Stimulated activated CD8-positive, alpha-beta memory T cell treated with anti-CD3 and anti-CD28 coated beads, Interleukin-12 subunit alpha, Interleukin-12 subunit beta, amount 100 ng/mL, for 24 hours (primary cell): Measurements from ENCODE around the gene GABRB2.
"Not testable (repeated sequence)": the region's sequence is repeated elsewhere in the genome, so short reads cannot be mapped to it uniquely, and the experiment has no call there.

ENCODE experiments used
- DNase-seq: peaks from one replicate; pipeline ENCODE4 v3.0.0-alpha.2; 2020; ENCODE audit errors: extremely low read depth

Gene GABRB2

DNA sequence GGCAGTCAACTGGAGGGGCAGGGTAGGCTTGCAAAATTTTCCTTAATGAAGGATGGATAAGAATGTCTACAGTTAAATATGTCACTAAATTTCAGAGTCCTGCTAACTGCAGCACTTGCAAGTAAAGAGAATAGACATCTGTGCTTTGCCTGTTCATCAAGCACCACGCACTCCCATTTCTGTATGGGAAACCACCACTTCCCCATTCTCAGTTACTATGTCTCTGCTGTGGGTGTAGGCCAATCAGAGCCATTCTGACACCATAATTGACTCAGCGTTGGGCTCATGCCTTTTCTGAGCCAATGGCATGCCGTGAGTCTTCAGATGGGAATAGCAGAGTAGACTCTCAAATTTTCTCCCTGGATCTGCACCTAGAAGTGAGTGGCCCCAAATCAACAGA lies 247.5 kb downstream of the GABRB2 start:
- DNase-seq, result no peak

DNA sequence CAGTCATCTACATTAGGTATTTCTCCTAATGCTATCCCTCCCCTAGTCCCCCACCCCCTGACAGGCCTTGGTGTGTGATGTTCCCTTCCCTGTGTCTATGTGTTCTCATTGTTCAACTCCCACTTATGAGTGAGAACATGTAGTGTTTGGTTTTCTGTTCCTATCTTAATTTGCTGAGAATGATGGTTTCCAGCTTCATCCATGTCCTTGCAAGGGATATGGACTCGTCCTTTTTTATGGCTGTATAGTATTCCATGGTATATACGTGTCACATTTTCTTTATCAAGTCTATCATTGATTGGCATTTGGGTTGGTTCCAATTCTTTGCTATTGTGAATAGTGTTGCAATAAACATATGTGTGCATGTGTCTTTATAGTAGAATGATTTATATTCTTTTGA lies 249.1 kb downstream of the GABRB2 start:
- DNase-seq, result not testable (repeated sequence)

- no peak for DNase-seq
Observed at GRCh38 chr5:161295721-161296250, 250.7 kb downstream of the GABRB2 start.

GRCh38 chr5:161288071-161288470 lies 258.5 kb downstream of the GABRB2 start:
- no peak for DNase-seq

GRCh38 chr5:161287436-161287835 lies 259.1 kb downstream of the GABRB2 start:
- no peak for DNase-seq

DNA sequence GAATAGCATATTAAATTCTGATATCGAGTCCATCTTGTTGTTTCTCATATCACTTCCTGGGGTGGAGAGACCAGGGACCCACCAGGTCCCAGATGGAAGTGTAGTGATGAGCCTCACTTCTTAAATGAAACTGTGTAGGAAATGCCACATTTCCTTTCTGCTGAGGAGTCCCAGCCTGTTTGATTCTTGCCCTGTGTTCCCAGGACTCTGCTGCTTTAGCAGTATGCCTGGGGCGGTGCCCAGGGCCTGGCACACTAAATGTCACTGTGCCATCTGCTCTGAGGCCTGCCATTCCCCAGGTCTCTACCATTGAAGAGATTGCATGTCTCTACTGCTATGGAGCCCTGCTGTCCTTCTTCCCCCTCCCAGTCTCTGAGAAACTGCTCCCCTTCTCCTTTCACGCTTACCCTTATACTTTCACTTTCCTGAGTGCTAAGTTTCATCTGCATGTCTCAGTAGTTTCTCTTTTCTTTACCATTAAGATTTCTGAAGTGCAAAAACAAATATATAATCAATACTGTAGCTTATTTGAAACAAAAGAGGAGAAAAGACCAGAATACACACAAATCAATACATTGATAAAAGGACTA lies 260.4 kb downstream of the GABRB2 start:
- DNase-seq, result no peak

DNA sequence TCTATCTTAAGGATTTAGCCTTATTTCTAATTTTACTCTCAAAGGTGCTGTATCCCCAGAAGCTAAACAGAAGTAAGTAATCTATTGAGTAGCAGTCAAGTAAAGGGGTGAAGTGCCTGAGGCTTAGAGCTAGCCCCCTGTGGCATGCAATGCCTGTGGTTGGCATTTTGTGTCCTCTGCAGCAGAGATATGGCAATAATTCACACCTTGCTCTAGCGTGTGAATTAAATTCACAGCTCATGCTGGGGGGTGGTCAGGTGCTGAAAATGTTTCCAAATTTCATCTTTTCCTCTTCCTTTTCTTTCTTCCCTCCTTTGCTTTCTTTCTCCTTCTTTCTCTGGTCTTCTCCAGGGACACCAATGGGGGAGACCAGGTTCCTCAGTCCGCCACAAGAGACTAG lies 262.1 kb downstream of the GABRB2 start:
- no peak for DNase-seq

- no peak for DNase-seq
Observed at GRCh38 chr5:161283296-161283695, 263.2 kb downstream of the GABRB2 start.

- no peak for DNase-seq
Observed at GRCh38 chr5:161278739-161279660, 267.5 kb downstream of the GABRB2 start.

- no peak for DNase-seq
Observed at GRCh38 chr5:161277011-161277410, 269.5 kb downstream of the GABRB2 start.

DNA sequence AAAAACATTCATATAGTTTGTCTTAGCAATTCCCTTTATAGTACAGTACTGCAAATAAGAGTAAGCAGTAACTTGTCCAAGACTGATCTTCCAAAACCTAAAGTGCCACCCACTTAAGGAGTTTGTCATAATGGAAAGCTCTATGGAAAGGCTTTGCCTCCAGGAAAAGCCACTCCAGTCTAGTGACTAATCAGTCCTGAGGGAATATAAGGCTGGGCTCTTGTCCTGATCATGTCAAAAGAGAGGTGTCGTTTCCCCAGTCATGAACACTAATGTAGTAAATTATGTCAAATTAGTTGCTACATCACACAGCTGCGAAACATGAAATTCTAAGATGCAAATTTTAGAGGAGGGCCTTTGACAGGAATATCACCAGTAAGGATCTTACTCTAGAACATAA lies 271.6 kb downstream of the GABRB2 start:
- DNase-seq, result no peak

DNA sequence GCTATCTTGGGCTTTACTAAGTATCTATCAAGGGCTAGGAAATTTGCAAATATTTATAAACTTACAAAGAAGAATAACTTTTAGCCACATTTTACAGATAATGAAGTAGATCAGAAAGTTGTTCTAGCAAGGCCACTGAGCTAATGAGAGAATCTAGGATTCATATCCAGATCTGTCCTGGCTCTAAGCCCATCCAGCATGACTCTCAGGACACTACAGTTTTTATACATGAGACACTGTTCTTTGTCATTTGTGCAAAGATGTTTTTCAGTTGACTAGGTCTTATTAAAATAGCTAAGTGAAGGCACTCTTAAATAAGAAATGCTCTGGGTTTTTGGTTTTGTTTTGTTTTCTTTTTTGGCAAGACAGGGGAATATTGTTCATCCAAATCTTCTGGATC lies 273.1 kb downstream of the GABRB2 start:
- no peak for DNase-seq

DNA sequence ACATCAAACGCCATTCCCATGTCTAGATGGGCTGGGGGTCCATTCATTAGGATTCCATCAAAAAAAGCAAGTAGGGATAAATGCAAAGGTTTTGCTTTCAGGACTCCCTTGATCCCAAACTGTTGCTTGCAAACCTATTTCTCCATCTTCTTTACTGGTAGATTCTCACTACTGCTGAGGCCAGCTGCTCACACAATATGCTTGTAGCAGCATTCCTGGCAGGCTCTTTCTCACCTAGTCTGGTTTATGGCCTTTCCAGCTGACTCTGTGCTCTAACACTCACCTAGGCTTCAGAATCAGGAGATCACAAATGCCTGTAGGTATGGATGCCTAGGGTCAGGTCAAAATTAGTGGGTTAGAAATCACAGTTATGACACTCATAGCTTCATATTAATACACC lies 274.7 kb downstream of the GABRB2 start:
- no peak for DNase-seq

DNA sequence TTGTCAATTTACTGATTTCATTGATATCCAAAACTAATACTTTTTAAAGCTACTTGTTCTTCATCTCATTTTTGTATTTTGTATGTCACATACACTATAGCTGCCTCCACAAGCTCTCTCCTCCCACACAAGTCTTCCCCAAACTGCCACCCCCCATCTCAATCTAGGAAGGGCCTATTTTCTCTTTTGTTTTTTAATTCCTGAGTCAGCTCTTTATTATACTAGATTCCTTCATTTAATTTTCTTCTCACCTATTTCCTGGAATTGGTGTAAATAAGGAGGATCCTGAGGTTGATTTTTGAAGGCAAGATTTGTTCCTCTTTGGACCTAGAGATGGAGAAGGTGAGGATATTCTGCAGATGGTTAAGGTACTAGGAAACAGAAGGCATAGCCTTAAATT lies 277.4 kb downstream of the GABRB2 start:
- no peak for DNase-seq

DNA sequence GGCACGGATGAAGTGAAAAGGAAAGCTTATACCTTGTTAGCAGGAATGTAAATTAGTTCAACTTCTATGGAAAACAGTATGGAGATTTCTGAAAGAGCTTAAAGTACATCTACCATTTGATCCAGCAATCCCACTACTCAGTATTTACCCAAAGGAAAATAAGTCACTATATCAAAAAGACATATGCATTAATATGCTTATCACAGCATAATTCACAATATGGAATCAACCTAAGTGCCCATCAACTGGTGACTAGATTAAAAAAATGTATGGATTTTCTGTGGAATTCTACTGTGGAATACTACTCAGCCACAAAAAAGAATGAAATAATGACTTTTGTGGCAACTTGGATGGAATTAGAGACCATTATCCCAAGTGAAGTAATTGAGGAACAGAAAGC lies 279.6 kb downstream of the GABRB2 start:
- no peak for DNase-seq

GRCh38 chr5:161265006-161265405 lies 281.5 kb downstream of the GABRB2 start:
- DNase-seq, result no peak

GRCh38 chr5:161263191-161263590 lies 283.3 kb downstream of the GABRB2 start:
- no peak for DNase-seq

DNA sequence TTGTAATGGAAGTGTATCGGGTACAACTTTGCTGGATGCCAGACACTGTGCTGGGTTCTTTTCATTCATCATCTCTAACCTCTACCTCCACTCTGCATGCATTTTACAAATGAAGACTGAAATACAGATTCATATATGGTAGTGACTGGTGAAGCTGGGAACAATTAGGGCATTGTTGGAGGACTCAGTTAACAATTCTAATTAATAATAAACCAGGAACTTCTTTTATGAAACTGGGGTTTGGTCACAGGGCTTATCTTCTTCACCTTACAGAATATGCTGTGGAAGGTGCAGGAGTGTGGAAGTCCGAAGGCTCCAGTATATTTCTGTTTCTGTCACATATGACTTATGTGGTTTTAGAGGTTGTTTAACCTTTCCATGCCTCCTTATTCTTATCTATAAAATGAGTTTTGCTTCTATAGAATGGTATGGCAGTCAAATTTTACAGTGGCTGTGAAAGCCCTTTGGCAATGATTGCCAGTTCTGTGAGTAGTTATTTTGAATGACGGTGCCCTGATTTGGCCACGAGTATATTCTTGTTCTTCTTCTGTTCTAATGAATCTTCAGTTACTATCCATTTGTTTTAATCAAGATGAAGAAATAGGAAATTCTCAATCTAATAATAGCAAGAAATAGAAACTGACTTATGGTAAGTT lies 284.7 kb downstream of the GABRB2 start:
- no peak for DNase-seq

DNA sequence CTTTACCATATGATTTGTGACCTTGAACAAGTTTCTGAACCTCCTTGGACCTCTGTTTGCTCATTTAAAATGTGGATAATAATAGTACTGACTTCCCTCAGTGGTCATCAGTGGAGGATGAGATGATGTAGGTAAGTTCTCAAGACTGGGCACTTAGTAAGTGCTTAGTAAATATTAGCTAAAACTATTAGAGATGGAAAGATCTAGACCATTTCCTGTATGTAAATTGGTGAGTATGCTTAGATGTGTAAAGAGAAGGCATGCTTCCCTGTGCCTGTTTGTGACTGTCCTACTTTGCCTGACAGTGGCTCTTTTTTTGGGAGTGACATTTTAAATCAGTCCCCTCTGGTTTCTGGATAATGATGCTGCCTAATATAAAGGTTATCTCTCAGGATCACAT lies 288.1 kb downstream of the GABRB2 start:
- no peak for DNase-seq

GRCh38 chr5:161256957-161257356 lies 289.6 kb downstream of the GABRB2 start:
- no peak for DNase-seq

DNA sequence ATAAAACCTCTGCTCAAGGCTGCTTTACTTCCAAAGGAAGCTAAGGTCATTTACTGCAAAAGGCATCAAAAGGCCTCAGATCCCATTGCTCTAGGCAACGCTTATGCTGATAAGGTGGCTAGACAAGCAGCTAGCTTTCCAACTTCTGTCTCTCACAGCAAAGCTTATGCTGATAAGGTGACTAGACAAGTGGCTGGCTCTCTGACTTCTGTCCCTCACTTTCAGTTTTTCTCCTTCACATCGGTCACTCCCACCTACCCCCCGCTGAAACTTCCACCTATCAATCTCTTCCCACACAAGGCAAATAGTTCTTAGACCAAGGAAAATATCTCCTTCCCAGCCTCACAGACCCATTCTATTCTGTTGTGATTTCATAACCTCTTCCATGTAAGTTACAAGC lies 293.6 kb downstream of the GABRB2 start:
- DNase-seq, result not testable (repeated sequence)

DNA sequence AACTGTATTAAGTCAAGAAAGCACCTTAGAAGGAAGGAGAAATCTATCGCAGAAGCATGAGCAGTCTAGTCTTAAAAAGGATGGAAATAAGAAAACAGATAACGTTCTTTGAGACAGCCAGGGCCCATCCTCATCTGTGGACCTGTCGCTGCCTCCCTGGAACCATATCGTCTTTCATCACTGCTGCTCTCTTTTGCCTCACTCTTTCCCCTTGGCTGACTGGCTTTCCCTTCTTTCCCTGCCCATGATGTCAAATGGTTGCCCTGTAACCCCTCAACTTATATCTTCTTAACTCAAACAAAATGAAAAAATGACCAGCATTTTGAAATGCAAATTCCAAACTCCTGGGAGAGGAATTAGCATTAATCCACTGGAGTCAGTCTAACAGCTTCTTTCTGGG lies 299.8 kb downstream of the GABRB2 start:
- DNase-seq, result no peak

DNA sequence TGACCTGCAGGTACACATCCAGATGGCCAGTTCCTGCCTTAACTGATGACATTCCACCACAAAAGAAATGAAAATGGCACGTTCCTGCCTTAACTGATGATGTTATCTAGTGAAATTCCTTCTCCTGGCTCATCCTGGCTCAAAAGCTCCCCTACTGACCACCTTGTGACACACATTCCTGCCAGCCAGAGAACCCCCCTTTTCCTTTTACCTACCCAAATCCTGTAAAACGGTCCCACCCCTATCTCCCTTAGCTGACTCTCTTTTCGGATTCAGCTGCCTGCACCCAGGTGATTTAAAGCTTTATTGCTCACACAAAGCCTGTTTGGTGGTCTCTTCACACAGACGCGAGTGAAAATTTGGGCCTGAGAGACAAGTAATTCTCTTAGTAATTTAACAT lies 300.7 kb downstream of the GABRB2 start:
- not testable (repeated sequence) for DNase-seq
